Neural cell (in vitro differentiated cells): ENCODE measurements around the gene LUZP4. TPM values are rescaled to one million over a fixed set of nuclear protein-coding genes. Genes with fewer than 3 reads are reported as not detected.

Source experiments
- H2AFZ ChIP-seq: fragments of 200-600, 300-800 bp; sonication (generic), shearing (Covaris generic); 2 replicates; pipeline ENCODE4 v1.6.0; 2014; ENCODE audit warnings: low read depth, mild to moderate bottlenecking, antibody characterized with exemption, low read length, moderate library complexity
- H3F3A ChIP-seq: fragments of 200-600 bp; shearing (Covaris generic); 2 replicates; pipeline ENCODE4 v1.6.1; 2016; ENCODE audit warnings: mild to moderate bottlenecking, moderate library complexity, mixed read lengths, antibody characterized with exemption, low read length; ENCODE audit not compliant: insufficient read depth, poor library complexity, severe bottlenecking
- H3K27ac ChIP-seq: fragments of 200-600, 300-800 bp; sonication (generic), shearing (Covaris generic); 2 replicates; pipeline ENCODE4 v1.5.1; 2014; ENCODE audit warnings: mild to moderate bottlenecking, low read length, moderate library complexity
- H3K27me3 ChIP-seq: fragments of 300-800, 200-600 bp; sonication (generic), shearing (Covaris generic); 2 replicates; pipeline ENCODE4 v1.6.0; 2014; ENCODE audit warnings: mild to moderate bottlenecking, low read depth, low read length, moderate library complexity; ENCODE audit not compliant: insufficient read depth
- H3K36me3 ChIP-seq: fragments of 300-800, 200-600 bp; sonication (generic), shearing (Covaris generic); 2 replicates; pipeline ENCODE4 v1.5.1; 2014; ENCODE audit warnings: mild to moderate bottlenecking, antibody characterized with exemption, low read length, moderate library complexity; ENCODE audit not compliant: insufficient read depth
- H3K4me2 ChIP-seq: fragments of 300-800, 200-600 bp; sonication (generic), shearing (Covaris generic); 2 replicates; pipeline ENCODE4 v1.6.0; 2014; ENCODE audit warnings: mild to moderate bottlenecking, low read length
- H3K4me3 ChIP-seq: fragments of 300-800, 200-600 bp; sonication (generic), shearing (Covaris generic); 2 replicates; pipeline ENCODE4 v1.5.1; 2014; ENCODE audit warnings: mild to moderate bottlenecking, low read length, moderate library complexity
- H3K79me2 ChIP-seq: fragments of 200-600 bp; shearing (Covaris generic); replicated peaks from 2 replicates; pipeline ENCODE4 v1.6.0; 2014; ENCODE audit warnings: mild to moderate bottlenecking, low read length, moderate library complexity; ENCODE audit not compliant: insufficient read depth
- H3K9ac ChIP-seq: fragments of 300-800, 200-600 bp; sonication (generic), shearing (Covaris generic); 2 replicates; pipeline ENCODE4 v1.6.1; 2016; ENCODE audit warnings: mild to moderate bottlenecking, low read length, mixed read lengths
- H3K9me2 ChIP-seq: fragments of 200-600 bp; shearing (Covaris generic); 2 replicates; pipeline ENCODE4 v1.6.1; 2016; ENCODE audit warnings: mild to moderate bottlenecking, low read length, mixed read lengths; ENCODE audit not compliant: insufficient read depth
- H3K9me3 ChIP-seq: fragments of 200-600, 300-800 bp; sonication (generic), shearing (Covaris generic); 2 replicates; pipeline ENCODE4 v1.6.1; 2016; ENCODE audit warnings: mild to moderate bottlenecking, mixed run types, low read length, moderate library complexity, mixed read lengths
- H4K20me1 ChIP-seq: fragments of 200-600 bp; shearing (Covaris generic); 2 replicates; pipeline ENCODE4 v1.6.1; 2016; ENCODE audit warnings: mild to moderate bottlenecking, mixed run types; ENCODE audit not compliant: insufficient read depth
- CTCF ChIP-seq: fragments of 450-650 bp; IDR thresholded peaks from 2 replicates; pipeline ENCODE4 v1.5.1; 2014; ENCODE audit warnings: antibody characterized with exemption, mild to moderate bottlenecking, moderate library complexity; ENCODE audit not compliant: poor library complexity, severe bottlenecking
- EP300 ChIP-seq: fragments of 450-650 bp; conservative IDR thresholded peaks from 2 replicates; pipeline ENCODE4 v1.6.1; 2014; ENCODE audit warnings: antibody characterized with exemption, mild to moderate bottlenecking, moderate library complexity; ENCODE audit not compliant: poor library complexity, severe bottlenecking
- EZH2 ChIP-seq: fragments of 200-600, 300-800 bp; shearing (Covaris generic), sonication (generic); IDR thresholded peaks from 2 replicates; pipeline ENCODE4 v1.6.1; 2014; ENCODE audit warnings: antibody characterized with exemption, low read length, borderline replicate concordance, mild to moderate bottlenecking; ENCODE audit not compliant: insufficient read depth, poor library complexity, severe bottlenecking
- MXI1 ChIP-seq: fragments of 450-650 bp; conservative IDR thresholded peaks from 2 replicates; pipeline ENCODE4 v1.6.1; 2014; ENCODE audit warnings: antibody characterized with exemption, mild to moderate bottlenecking; ENCODE audit not compliant: poor library complexity, severe bottlenecking
- POLR2AphosphoS5 ChIP-seq: IDR thresholded peaks from 2 replicates; pipeline ENCODE4 v1.6.1; 2012
- RAD21 ChIP-seq: fragments of 450-650 bp; conservative IDR thresholded peaks from 2 replicates; pipeline ENCODE4 v1.6.1; 2014; ENCODE audit warnings: antibody characterized with exemption, mild to moderate bottlenecking, moderate library complexity
- SMC3 ChIP-seq: fragments of 450-650 bp; conservative IDR thresholded peaks from 2 replicates; pipeline ENCODE4 v1.6.1; 2014; ENCODE audit warnings: antibody characterized with exemption, mild to moderate bottlenecking, moderate library complexity; ENCODE audit not compliant: poor library complexity
- TAF1 ChIP-seq: IDR thresholded peaks from 2 replicates; pipeline ENCODE4 v1.6.1; 2012; ENCODE audit warnings: low read depth
- polyA plus RNA-seq: library from polyadenylated mRNA; depleted of rRNA; stranded (reverse); fragments of >200 nt; gene quantifications from 2 replicates; pipeline ENCODE4 v1.2.3, GENCODE V29; 2014
- TF ChIP-seq, protein P1 (sequence below): IDR thresholded peaks from 2 replicates; pipeline ENCODE4 v1.6.1; 2012; ENCODE audit warnings: borderline replicate concordance

The LUZP4 gene
- polyA plus RNA-seq, 1 donor from 2014 or later = not detected

GRCh38 chrX:115255003-115255402 lies 34.5 kb upstream of the LUZP4 start:
- H3K27ac ChIP-seq = no peak overlapping the region

GRCh38 chrX:115257711-115258110 lies 31.8 kb upstream of the LUZP4 start:
- no peaks in the 10 kb centered on the region for H3F3A ChIP-seq
- H3K27me3 ChIP-seq = no peaks in the 10 kb centered on the region
- H3K4me2 ChIP-seq = no peak overlapping the region
- H3K4me3 ChIP-seq = no peak overlapping the region
- no peak for TF ChIP-seq CTCF
- no peak for TF ChIP-seq POLR2AphosphoS5
- H3K36me3 ChIP-seq = no peaks in the 10 kb centered on the region
- no peak overlapping the region for H3K9ac ChIP-seq
- H3K9me3 ChIP-seq = no peaks in the 10 kb centered on the region
- no peaks in the 10 kb centered on the region for H4K20me1 ChIP-seq
- H3K9me2 ChIP-seq = no peaks in the 10 kb centered on the region
- H3K79me2 ChIP-seq = no peaks in the 10 kb centered on the region
- no peak overlapping the region for H3K27ac ChIP-seq
- no peak overlapping the region for H2AFZ ChIP-seq

More at GRCh38 chrX:115255003-115255402, 34.5 kb upstream of the LUZP4 start:
- no peak for TF ChIP-seq TAF1
- TF ChIP-seq, protein P1, sequence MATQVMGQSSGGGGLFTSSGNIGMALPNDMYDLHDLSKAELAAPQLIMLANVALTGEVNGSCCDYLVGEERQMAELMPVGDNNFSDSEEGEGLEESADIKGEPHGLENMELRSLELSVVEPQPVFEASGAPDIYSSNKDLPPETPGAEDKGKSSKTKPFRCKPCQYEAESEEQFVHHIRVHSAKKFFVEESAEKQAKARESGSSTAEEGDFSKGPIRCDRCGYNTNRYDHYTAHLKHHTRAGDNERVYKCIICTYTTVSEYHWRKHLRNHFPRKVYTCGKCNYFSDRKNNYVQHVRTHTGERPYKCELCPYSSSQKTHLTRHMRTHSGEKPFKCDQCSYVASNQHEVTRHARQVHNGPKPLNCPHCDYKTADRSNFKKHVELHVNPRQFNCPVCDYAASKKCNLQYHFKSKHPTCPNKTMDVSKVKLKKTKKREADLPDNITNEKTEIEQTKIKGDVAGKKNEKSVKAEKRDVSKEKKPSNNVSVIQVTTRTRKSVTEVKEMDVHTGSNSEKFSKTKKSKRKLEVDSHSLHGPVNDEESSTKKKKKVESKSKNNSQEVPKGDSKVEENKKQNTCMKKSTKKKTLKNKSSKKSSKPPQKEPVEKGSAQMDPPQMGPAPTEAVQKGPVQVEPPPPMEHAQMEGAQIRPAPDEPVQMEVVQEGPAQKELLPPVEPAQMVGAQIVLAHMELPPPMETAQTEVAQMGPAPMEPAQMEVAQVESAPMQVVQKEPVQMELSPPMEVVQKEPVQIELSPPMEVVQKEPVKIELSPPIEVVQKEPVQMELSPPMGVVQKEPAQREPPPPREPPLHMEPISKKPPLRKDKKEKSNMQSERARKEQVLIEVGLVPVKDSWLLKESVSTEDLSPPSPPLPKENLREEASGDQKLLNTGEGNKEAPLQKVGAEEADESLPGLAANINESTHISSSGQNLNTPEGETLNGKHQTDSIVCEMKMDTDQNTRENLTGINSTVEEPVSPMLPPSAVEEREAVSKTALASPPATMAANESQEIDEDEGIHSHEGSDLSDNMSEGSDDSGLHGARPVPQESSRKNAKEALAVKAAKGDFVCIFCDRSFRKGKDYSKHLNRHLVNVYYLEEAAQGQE = no peak
- TF ChIP-seq SMC3 = no peak
- TF ChIP-seq RAD21 = no peak
- TF ChIP-seq CTCF = no peak
- no peak for TF ChIP-seq EP300
- no peak for TF ChIP-seq POLR2AphosphoS5
- no peak for TF ChIP-seq EZH2
- no peak for TF ChIP-seq MXI1
- Histone ChIP-seq H3K4me3 (no peak overlapping the region), H3K36me3 (no peaks in the 10 kb centered on the region), H3K4me2 (no peak overlapping the region), H2AFZ (no peak overlapping the region), H4K20me1 (no peaks in the 10 kb centered on the region), H3K9me3 (no peaks in the 10 kb centered on the region), H3F3A (no peaks in the 10 kb centered on the region), H3K9ac (no peak overlapping the region), H3K27me3 (no peaks in the 10 kb centered on the region), H3K9me2 (no peaks in the 10 kb centered on the region), H3K79me2 (no peaks in the 10 kb centered on the region)
